ENCODE data around the gene SNAPC3.
"Not testable (repeated sequence)": the region's sequence is repeated elsewhere in the genome, so short reads cannot be mapped to it uniquely, and the experiment has no call there.

SNAPC3 gene

GRCh38 chr9:15423231-15423985, 732 bp downstream of the SNAPC3 start:
- peak; percentile 60 for DNase-seq (ENCODE audit: low read depth)

GRCh38 chr9:15426019-15426418, 3.3 kb downstream of the SNAPC3 start:
- DNase-seq (ENCODE audit: low read depth): no peak

- DNase-seq (ENCODE audit: low read depth): not testable (repeated sequence)
Observed at GRCh38 chr9:15427702-15428101, 5.0 kb downstream of the SNAPC3 start.

- DNase-seq (ENCODE audit: low read depth): no peak
Observed at GRCh38 chr9:15430920-15431844, 8.5 kb downstream of the SNAPC3 start.

- DNase-seq (ENCODE audit: low read depth): no peak
Observed at GRCh38 chr9:15433191-15433590, 10.5 kb downstream of the SNAPC3 start.

GRCh38 chr9:15433661-15434060, 11.0 kb downstream of the SNAPC3 start:
- no peak for DNase-seq (ENCODE audit: low read depth)

GRCh38 chr9:15438891-15439290, 16.2 kb downstream of the SNAPC3 start:
- DNase-seq (ENCODE audit: low read depth): no peak

- not testable (repeated sequence) for DNase-seq (ENCODE audit: low read depth)
Observed at GRCh38 chr9:15441841-15442240, 19.2 kb downstream of the SNAPC3 start.

GRCh38 chr9:15442264-15442663, 19.6 kb downstream of the SNAPC3 start:
- DNase-seq (ENCODE audit: low read depth): not testable (repeated sequence)

GRCh38 chr9:15444141-15444540, 21.5 kb downstream of the SNAPC3 start:
- no peak for DNase-seq (ENCODE audit: low read depth)

GRCh38 chr9:15453956-15454355, 31.3 kb downstream of the SNAPC3 start:
- DNase-seq (ENCODE audit: low read depth): no peak

- no peak for DNase-seq (ENCODE audit: low read depth)
Observed at GRCh38 chr9:15461056-15461455, 38.4 kb downstream of the SNAPC3 start.

- DNase-seq (ENCODE audit: low read depth): no peak
Observed at GRCh38 chr9:15461601-15462000, 38.9 kb downstream of the SNAPC3 start.

- DNase-seq (ENCODE audit: low read depth): no peak
Observed at GRCh38 chr9:15468145-15468544, 45.5 kb downstream of the SNAPC3 start.

- no peak for DNase-seq (ENCODE audit: low read depth)
Observed at GRCh38 chr9:15469406-15469805, 46.7 kb downstream of the SNAPC3 start.

GRCh38 chr9:15469862-15470261, 47.2 kb downstream of the SNAPC3 start:
- peak; percentile 23 for DNase-seq (ENCODE audit: low read depth)

GRCh38 chr9:15475923-15476536, 53.4 kb downstream of the SNAPC3 start:
- DNase-seq (ENCODE audit: low read depth): no peak

GRCh38 chr9:15480028-15480427, 57.4 kb downstream of the SNAPC3 start:
- no peak for DNase-seq (ENCODE audit: low read depth)

GRCh38 chr9:15482146-15482545, 59.5 kb downstream of the SNAPC3 start:
- no peak for DNase-seq (ENCODE audit: low read depth)

- no peak for DNase-seq (ENCODE audit: low read depth)
Observed at GRCh38 chr9:15484802-15485201, 62.1 kb downstream of the SNAPC3 start.

GRCh38 chr9:15485836-15486666, 63.4 kb downstream of the SNAPC3 start:
- DNase-seq (ENCODE audit: low read depth): peak; percentile 34

GRCh38 chr9:15491950-15492349, 69.3 kb downstream of the SNAPC3 start:
- DNase-seq (ENCODE audit: low read depth): no peak
